ENCODE results near the gene DTWD2. TPM values are rescaled to one million over a fixed set of nuclear protein-coding genes. Genes with fewer than 3 reads are reported as not detected.
"Not testable (repeated sequence)": the region's sequence is repeated elsewhere in the genome, so short reads cannot be mapped to it uniquely, and the experiment has no call there.

DTWD2 gene
- polyA plus RNA-seq, 1 experiment = 1.8 TPM

DNA sequence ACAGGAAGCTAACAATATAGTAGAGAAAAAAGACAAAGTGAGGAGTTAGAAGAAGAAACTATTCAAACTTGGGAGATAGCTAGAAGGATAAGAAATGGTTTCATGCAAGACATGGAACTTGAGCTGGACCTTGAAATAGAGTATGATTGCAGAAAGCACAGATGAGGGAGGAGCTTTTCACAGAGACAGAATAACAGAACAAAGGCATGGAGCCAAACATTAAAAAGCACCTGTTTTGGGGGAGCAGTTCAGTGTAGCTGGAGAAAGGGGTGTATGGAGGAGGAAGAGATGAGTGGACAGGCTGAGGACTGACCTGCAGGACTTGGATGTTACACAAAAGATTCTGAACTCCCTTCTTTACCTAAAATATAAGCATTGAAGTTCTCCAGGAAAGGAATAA lies 25.2 kb downstream of the DTWD2 start:
- H3K27me3 ChIP-seq (ENCODE audit: control insufficient read depth, insufficient read depth, low read length) = no peaks in the 10 kb centered on the region
- no peak for TF ChIP-seq CTCF (IDR thresholded peaks at IDR 0.05; ENCODE audit: insufficient read depth, low read depth, low read length)
- ChIA-PET CTCF (no interaction called here), POLR2A (no interaction called here)
- no peak overlapping the region for H3K4me3 ChIP-seq (ENCODE audit: low read depth, low read length)
- DNase-seq (ENCODE audit: low read depth) = no peak
- no peaks in the 10 kb centered on the region for H3K36me3 ChIP-seq (ENCODE audit: control insufficient read depth, insufficient read depth, low read length)

GRCh38 chr5:118960557-118960956 lies 27.8 kb downstream of the DTWD2 start:
- no peak overlapping the region for H3K4me3 ChIP-seq (ENCODE audit: low read depth, low read length)
- H3K36me3 ChIP-seq (ENCODE audit: control insufficient read depth, insufficient read depth, low read length) = no peaks in the 10 kb centered on the region
- no peak for TF ChIP-seq CTCF (IDR thresholded peaks at IDR 0.05; ENCODE audit: insufficient read depth, low read depth, low read length)
- ChIA-PET POLR2A (no interaction called here), CTCF (interaction anchor here (1.5 to 2.2 kb wide), 2 partner anchors 9 to 37 kb away, joined by 3 to 5 read pairs; no protein-coding TSS in a partner anchor)
- no peak for DNase-seq (ENCODE audit: low read depth)
- no peaks in the 10 kb centered on the region for H3K27me3 ChIP-seq (ENCODE audit: control insufficient read depth, insufficient read depth, low read length)

DNA sequence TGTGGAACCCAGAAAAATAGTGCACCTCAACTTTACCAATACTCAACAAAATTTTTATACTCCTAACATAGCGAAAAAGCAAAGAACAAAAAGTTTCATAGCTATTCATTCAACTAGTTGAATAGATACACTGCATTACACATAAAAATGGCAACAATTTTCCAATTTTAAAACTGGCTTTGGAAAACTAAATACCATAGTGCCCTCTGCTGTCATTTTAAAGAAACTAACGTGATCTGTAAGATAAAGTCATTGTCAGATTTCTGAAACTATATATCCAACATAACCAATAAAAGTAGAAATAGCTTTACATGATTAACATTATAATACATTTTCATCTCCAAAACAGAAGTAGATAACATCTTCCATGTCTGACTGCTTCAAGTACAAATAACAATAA lies 31.6 kb downstream of the DTWD2 start:
- DNase-seq (ENCODE audit: low read depth) = no peak
- ChIA-PET POLR2A (no interaction called here), CTCF (interaction anchor here (0.6 to 1.8 kb wide), 7 partner anchors 10 to 476 kb away, joined by 3 to 9 read pairs (median 3); partner anchors contain the start of gene DTWD2)
- Histone ChIP-seq H3K4me3 (ENCODE audit: low read depth, low read length) (no peak overlapping the region), H3K27me3 (ENCODE audit: control insufficient read depth, insufficient read depth, low read length) (no peaks in the 10 kb centered on the region), H3K36me3 (ENCODE audit: control insufficient read depth, insufficient read depth, low read length) (no peaks in the 10 kb centered on the region)
- no peak for TF ChIP-seq CTCF (IDR thresholded peaks at IDR 0.05; ENCODE audit: insufficient read depth, low read depth, low read length)

DNA sequence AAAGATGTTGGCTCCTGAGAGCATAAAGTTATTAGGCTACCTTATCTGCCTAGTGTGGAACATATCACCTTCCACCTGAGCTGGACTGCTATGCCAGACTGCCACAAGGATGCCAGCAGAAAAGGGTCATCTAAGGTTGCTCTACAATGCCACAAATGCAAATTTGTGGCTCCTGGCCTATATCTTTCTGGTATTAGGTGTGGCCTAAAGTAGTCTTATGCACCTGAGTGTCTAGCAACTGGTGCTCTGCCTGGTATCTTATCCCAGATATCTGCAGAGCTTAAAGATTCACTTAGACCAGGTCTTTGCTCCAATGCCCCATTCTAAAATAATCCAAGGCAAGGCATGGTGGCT lies 34.7 kb downstream of the DTWD2 start:
- POLR2A ChIA-PET = no interaction called here
- DNase-seq (ENCODE audit: low read depth) = no peak
- H3K36me3 ChIP-seq (ENCODE audit: control insufficient read depth, insufficient read depth, low read length) = no peaks in the 10 kb centered on the region
- H3K4me3 ChIP-seq (ENCODE audit: low read depth, low read length) = no peak overlapping the region
- CTCF ChIA-PET = interaction anchor here (0.9 kb wide), 1 partner anchor 20 kb away, joined by 4 read pairs; no protein-coding TSS in a partner anchor
- TF ChIP-seq CTCF (IDR thresholded peaks at IDR 0.05; ENCODE audit: insufficient read depth, low read depth, low read length) = no peak
- no peaks in the 10 kb centered on the region for H3K27me3 ChIP-seq (ENCODE audit: control insufficient read depth, insufficient read depth, low read length)

- Histone ChIP-seq H3K4me3 (ENCODE audit: low read depth, low read length) (no peak overlapping the region), H3K27me3 (ENCODE audit: control insufficient read depth, insufficient read depth, low read length) (no peaks in the 10 kb centered on the region), H3K36me3 (ENCODE audit: control insufficient read depth, insufficient read depth, low read length) (no peaks in the 10 kb centered on the region)
- ChIA-PET POLR2A (no interaction called here), CTCF (interaction anchor here (0.9 kb wide), 1 partner anchor 20 kb away, joined by 4 read pairs; no protein-coding TSS in a partner anchor)
- TF ChIP-seq CTCF (IDR thresholded peaks at IDR 0.05; ENCODE audit: insufficient read depth, low read depth, low read length) = no peak
- DNase-seq (ENCODE audit: low read depth) = no peak
Measured at GRCh38 chr5:118952992-118953651, 35.2 kb downstream of the DTWD2 start.

DNA sequence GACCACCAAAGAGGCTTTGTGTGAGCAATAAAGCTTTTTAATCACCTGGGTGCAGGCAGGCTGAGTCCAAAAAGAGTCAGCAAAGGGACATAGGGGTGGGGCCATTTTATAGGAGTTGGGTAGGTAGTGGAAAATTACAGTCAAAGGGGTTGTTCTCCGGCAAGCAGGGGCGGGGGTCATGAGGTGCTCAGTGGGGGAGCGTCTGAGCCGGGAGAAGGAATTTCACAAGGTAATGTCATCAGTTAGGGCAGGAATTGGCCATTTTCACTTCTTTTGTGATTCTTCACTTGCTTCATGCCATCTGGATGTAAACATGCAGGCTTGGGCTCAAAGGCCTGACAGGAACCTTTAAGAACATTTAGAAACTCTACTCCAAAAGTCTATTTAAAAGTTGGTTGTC lies 36.0 kb downstream of the DTWD2 start:
- H3K4me3 ChIP-seq (ENCODE audit: low read depth, low read length); CTCF ChIA-PET; POLR2A ChIA-PET: not testable (repeated sequence)

DNA sequence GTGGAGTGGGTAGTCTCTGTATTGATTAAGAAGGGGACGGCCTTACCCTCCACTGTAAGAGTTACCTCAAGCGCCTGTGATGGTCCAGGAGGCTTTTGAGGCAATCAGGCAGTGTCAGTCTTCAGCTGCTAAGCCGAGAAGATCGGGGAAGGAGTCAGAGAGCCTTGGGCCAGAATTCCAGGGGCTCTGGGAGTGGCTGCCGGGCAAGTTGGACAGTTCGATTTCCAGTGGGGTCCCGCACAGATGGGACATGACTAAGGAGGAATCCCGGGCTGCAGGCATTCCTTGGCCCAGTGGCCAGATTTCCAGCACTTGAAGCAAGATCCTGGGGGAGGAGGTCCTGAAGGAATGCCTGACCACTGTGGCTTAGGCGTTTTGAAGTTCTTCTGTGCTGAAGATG lies 38.0 kb downstream of the DTWD2 start:
- H3K36me3 ChIP-seq (ENCODE audit: control insufficient read depth, insufficient read depth, low read length); H3K27me3 ChIP-seq (ENCODE audit: control insufficient read depth, insufficient read depth, low read length); H3K4me3 ChIP-seq (ENCODE audit: low read depth, low read length); CTCF ChIA-PET; DNase-seq (ENCODE audit: low read depth); POLR2A ChIA-PET: not testable (repeated sequence)

More for the DNA sequence above, 36.0 kb downstream of the DTWD2 start:
- not testable (repeated sequence) for DNase-seq (ENCODE audit: low read depth); H3K36me3 ChIP-seq (ENCODE audit: control insufficient read depth, insufficient read depth, low read length); H3K27me3 ChIP-seq (ENCODE audit: control insufficient read depth, insufficient read depth, low read length)
